WI38 (cell line): ENCODE measurements around the gene DENND1B.

Experiments
- H3K4me3 ChIP-seq: 2 replicates; pipeline ENCODE4 v1.5.1; 2011; ENCODE audit warnings: low read depth, mild to moderate bottlenecking, control low read depth, low read length
- TF ChIP-seq, protein P1 (sequence below): IDR thresholded peaks from 2 replicates; pipeline ENCODE4 v1.5.1; 2012; ENCODE audit warnings: low read depth, mild to moderate bottlenecking, control low read depth, low read length

Gene DENND1B

GRCh38 chr1:197773856-197774255, 1.4 kb downstream of the DENND1B start:
- H3K4me3 ChIP-seq, result peak overlapping the region; percentile 72
- TF ChIP-seq, protein P1, sequence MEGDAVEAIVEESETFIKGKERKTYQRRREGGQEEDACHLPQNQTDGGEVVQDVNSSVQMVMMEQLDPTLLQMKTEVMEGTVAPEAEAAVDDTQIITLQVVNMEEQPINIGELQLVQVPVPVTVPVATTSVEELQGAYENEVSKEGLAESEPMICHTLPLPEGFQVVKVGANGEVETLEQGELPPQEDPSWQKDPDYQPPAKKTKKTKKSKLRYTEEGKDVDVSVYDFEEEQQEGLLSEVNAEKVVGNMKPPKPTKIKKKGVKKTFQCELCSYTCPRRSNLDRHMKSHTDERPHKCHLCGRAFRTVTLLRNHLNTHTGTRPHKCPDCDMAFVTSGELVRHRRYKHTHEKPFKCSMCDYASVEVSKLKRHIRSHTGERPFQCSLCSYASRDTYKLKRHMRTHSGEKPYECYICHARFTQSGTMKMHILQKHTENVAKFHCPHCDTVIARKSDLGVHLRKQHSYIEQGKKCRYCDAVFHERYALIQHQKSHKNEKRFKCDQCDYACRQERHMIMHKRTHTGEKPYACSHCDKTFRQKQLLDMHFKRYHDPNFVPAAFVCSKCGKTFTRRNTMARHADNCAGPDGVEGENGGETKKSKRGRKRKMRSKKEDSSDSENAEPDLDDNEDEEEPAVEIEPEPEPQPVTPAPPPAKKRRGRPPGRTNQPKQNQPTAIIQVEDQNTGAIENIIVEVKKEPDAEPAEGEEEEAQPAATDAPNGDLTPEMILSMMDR, result no peak

DNA sequence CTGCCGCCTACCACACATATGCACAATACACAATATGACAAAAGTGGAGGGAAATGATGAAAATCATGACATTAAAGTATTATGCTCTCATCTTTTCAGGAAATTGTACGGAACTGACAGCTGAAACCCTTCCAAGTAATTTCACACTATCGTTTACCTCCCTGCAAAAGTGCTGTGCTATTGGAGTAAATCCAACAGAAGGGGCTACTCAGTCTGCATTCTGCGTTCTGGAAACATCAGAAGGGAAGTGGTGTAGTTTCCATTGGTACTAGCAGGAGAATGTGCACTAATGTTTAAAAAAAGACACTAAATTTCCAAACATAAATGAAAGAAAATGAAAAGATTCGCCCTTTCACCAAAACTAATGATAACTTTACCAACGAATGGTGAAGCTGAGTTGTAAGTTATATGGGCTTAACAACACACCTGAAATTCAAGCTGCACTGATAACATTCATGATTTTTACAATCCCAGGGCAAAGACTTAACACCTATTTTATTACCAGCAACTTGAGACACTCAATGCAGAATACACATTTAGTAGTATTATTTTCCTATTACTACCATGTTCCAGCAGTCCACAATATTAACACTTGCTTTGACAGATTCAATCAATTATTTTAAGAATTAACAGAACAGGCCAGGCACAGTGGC, 3.2 kb downstream of the DENND1B start:
- TF ChIP-seq, protein P1, result no peak
- H3K4me3 ChIP-seq, result no peak overlapping the region

DNA sequence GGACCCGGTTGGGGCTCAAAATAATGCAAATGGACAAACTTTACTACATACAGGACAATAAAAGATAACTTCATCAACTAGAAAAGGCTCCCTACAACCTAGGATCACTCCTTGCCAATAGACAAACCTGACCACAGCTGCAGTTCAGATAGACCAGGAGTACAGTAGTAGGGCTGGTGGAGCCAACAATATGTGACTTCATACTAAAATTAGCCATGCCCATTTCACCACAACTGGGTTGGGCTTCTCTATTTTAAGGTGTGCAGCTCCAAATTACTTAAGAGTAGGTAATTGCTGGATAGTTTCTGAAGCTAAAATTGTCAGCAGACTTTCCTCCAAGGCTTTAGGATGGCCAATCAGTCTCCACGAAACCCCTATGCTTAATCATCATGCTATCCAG, 3.9 kb downstream of the DENND1B start:
- H3K4me3 ChIP-seq, result no peak overlapping the region
- TF ChIP-seq, protein P1, result no peak

DNA sequence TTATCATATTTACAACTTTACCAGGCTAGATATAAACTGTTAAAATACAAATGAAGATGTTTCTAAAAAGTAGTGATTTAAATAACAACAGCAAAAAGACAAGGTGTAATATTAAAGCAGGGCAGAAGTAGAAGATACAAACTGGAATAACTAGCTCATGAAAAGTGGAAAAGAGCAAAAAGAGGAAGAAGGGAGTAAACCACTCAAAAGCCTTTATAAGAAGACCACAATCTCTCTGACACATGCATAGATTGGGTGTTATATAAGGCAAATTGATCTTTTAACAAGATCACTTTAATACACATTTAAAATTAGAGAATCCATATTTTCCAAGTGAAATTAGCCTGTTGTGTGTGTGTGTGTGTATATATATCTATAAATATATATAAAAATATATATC, 5.0 kb downstream of the DENND1B start:
- TF ChIP-seq, protein P1, result no peak
- H3K4me3 ChIP-seq, result no peak overlapping the region

- TF ChIP-seq, protein P1, result no peak
- H3K4me3 ChIP-seq, result no peak overlapping the region
These were observed 6.0 kb downstream of the DENND1B start for GRCh38 chr1:197769287-197769686.

DNA sequence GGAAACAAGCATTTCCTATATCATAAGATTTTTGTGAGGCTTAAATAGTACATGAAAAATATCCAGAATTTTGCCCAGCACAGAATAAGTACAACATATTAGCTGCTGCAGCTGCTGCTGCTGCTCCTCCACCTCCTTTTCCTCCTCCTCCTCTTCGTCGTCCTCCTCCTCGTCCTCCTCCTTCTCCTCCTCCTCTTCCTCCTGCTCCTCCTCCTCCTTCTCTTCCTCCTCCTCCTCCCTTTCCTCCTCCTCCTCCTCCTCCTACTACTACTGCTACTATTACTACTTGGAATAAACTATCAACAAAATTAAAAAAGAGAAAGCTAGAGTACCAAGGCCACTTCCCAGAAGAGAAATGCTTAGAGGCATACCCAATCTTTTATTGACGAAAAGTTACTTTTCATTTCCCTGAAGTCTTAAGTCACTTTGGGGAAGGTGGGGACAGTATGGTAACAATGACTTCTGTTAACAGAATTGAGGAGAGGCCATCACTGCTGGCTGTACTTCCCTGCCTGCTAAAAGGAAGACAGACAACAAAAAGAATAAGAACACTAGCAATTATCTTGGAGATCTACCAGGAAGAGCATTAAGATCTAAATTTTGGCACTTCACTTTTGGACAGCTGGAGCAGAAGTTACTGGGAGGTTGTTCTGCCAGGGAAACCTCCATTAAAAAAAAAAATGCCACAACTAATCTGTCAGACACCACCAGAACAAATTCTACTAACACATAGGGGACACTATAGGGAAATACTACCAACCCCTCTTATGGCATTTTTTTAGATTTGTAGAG, 7.1 kb downstream of the DENND1B start:
- TF ChIP-seq, protein P1, result no peak

DNA sequence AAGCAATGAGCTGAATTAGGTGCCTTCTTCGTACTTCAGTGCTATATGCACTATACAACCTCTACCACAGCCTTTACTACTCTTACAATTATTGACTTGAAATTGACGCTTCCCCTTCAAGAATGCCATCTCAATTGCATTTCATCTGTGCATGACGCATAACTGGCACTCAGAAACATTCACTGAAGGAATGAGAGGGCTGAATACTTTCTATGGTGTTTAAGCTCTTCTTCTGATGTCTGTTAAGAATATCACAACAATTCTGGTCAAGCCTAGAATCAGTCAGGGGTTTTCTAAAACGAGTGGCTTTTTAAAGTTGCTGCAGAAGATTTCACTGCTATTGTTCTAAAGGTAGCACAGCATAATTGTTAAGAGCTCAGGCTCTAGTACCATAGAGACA, 11.5 kb downstream of the DENND1B start:
- H3K4me3 ChIP-seq, result no peak overlapping the region
- TF ChIP-seq, protein P1, result no peak

More for the DNA sequence above, 7.1 kb downstream of the DENND1B start:
- H3K4me3 ChIP-seq, result no peak overlapping the region
